H1 (cell line): ENCODE measurements around the gene RUVBL2. TPM values are rescaled to one million over a fixed set of nuclear protein-coding genes. Genes with fewer than 3 reads are reported as not detected.
A peak's percentile ranks its signal among the peaks of the same experiment; 100 is the strongest.

Source experiments
- CTCF ChIA-PET: fragments of 300-600 bp; sonication (Branson Sonifier 250); formaldehyde crosslinking; loops from one replicate; lab custom pipeline; 2021; ENCODE audit not compliant: partially characterized antibody; lab: Charles Lee
- POLR2A ChIA-PET: fragments of 300-600 bp; sonication (Branson Sonifier 250); formaldehyde crosslinking; loops from one replicate; lab custom pipeline; 2021; ENCODE audit warnings: inconsistent platforms; ENCODE audit not compliant: partially characterized antibody; lab: Charles Lee
- DNase-seq, 2 experiments: peaks; one replicate each; pipeline versions ENCODE4 v3.0.0 to v3.0.0-alpha.2; 2010 to 2022; ENCODE audit warnings: low spot score in 2 of 2, low read depth in 1 of 2, mixed read lengths in 1 of 2
- FAIRE-seq: peaks from 2 replicates; lab custom pipeline; 2011; peaks lifted over from hg19 to GRCh38; lab: Jason Lieb, UNC
- H2AFZ ChIP-seq: 2 replicates; pipeline ENCODE4 v1.8.1; 2012; ENCODE audit warnings: low read length, inconsistent platforms
- H2AK5ac ChIP-seq: 2 replicates; pipeline ENCODE4 v1.6.1; 2013; ENCODE audit warnings: low read depth, low read length
- H2BK120ac ChIP-seq: replicated peaks from 2 replicates; pipeline ENCODE3; 2013; ENCODE audit warnings: low read depth, low read length, inconsistent platforms
- H2BK12ac ChIP-seq: 2 replicates; pipeline ENCODE4 v1.6.1; 2013; ENCODE audit warnings: low read depth, low read length
- H2BK15ac ChIP-seq: 2 replicates; pipeline ENCODE4 v1.6.1; 2013; ENCODE audit warnings: low read length
- H2BK20ac ChIP-seq: 2 replicates; pipeline ENCODE4 v1.6.1; 2013; ENCODE audit warnings: low read length
- H2BK5ac ChIP-seq: 2 replicates; pipeline ENCODE4 v1.6.1; 2013; ENCODE audit warnings: low read depth, low read length
- H3K14ac ChIP-seq: 2 replicates; pipeline ENCODE4 v1.6.1; 2013; ENCODE audit warnings: inconsistent platforms; ENCODE audit not compliant: insufficient read length
- H3K18ac ChIP-seq: 2 replicates; pipeline ENCODE4 v1.6.1; 2013; ENCODE audit warnings: low read length; ENCODE audit errors: extremely low read depth
- H3K23ac ChIP-seq: 2 replicates; pipeline ENCODE4 v1.6.1; 2013; ENCODE audit warnings: inconsistent platforms; ENCODE audit not compliant: insufficient read length
- H3K23me2 ChIP-seq: 2 replicates; pipeline ENCODE4 v1.6.1; 2013; ENCODE audit warnings: low read depth, low read length
- H3K27ac ChIP-seq: 2 replicates; pipeline ENCODE4 v1.6.1; 2011; ENCODE audit warnings: low read depth, low read length, inconsistent platforms
- H3K27me3 ChIP-seq, 4 experiments: replicated peaks in 1 of 4; 1 replicate in 1 of 4; 2 replicates in 3 of 4; pipeline versions ENCODE4 v1.6.1 to v1.8.1; 2011 to 2013; ENCODE audit warnings: low read length in 3 of 4, mild to moderate bottlenecking in 3 of 4, inconsistent platforms in 2 of 4, mixed read lengths in 2 of 4, moderate library complexity in 1 of 4; ENCODE audit not compliant: control insufficient read depth in 3 of 4, insufficient read depth in 3 of 4; ENCODE audit errors: extremely low read depth in 1 of 4
- H3K36me3 ChIP-seq, 4 experiments: 2 replicates each; pipeline versions ENCODE4 v1.6.1 to v1.8.1; 2011 to 2013; ENCODE audit warnings: mild to moderate bottlenecking in 4 of 4, low read length in 3 of 4, moderate library complexity in 2 of 4, control low read depth in 1 of 4, inconsistent platforms in 1 of 4; ENCODE audit not compliant: insufficient read depth in 4 of 4, control insufficient read depth in 2 of 4
- H3K4ac ChIP-seq: replicated peaks from 2 replicates; pipeline ENCODE3; 2013; ENCODE audit warnings: low read length, low read depth, mixed read lengths, inconsistent platforms; ENCODE audit not compliant: insufficient read length
- H3K4me1 ChIP-seq, 4 experiments: replicated peaks in 1 of 4; 1 replicate in 1 of 4; 2 replicates in 3 of 4; pipeline versions ENCODE4 v1.6.1 to v1.8.1; 2011 to 2013; ENCODE audit warnings: low read length in 3 of 4, inconsistent platforms in 2 of 4, mixed read lengths in 1 of 4; ENCODE audit not compliant: insufficient read depth in 4 of 4, control insufficient read depth in 3 of 4
- H3K4me2 ChIP-seq, 2 experiments: 2 replicates each; pipeline versions ENCODE4 v1.6.1 to v1.8.1; 2011 to 2013; ENCODE audit warnings: low read depth in 2 of 2, low read length in 2 of 2, control low read depth in 1 of 2, inconsistent platforms in 1 of 2, mild to moderate bottlenecking in 1 of 2; ENCODE audit not compliant: insufficient read depth in 1 of 2
- H3K4me3 ChIP-seq, 4 experiments: fragments of 200-600, 300-600 bp in 1 of 4; sonication (generic), shearing (Covaris generic), sonication (Bioruptor Twin) in 1 of 4; 2 replicates each; pipeline versions ENCODE4 v1.5.1 to v1.8.1; 2011 to 2016; ENCODE audit warnings: low read length in 4 of 4, low read depth in 3 of 4, control low read depth in 2 of 4, inconsistent platforms in 2 of 4, mild to moderate bottlenecking in 2 of 4, mixed read lengths in 1 of 4, moderate library complexity in 1 of 4; ENCODE audit not compliant: insufficient read depth in 2 of 4; ENCODE audit errors: extremely low read depth in 1 of 4
- H3K56ac ChIP-seq: replicated peaks from 2 replicates; pipeline ENCODE3; 2013; ENCODE audit warnings: low read depth, mild to moderate bottlenecking, mixed read lengths, low read length, inconsistent platforms; ENCODE audit not compliant: insufficient read length
- H3K79me1 ChIP-seq: 2 replicates; pipeline ENCODE4 v1.6.1; 2013; ENCODE audit warnings: low read depth, low read length, control low read depth
- H3K79me2 ChIP-seq, 2 experiments: 2 replicates each; pipeline versions ENCODE4 v1.6.1 to v1.8.1; 2012 to 2013; ENCODE audit warnings: low read length in 2 of 2, mild to moderate bottlenecking in 2 of 2, inconsistent platforms in 1 of 2; ENCODE audit not compliant: insufficient read depth in 2 of 2, control insufficient read depth in 1 of 2
- H3K9ac ChIP-seq, 4 experiments: replicated peaks in 1 of 4; 1 replicate in 1 of 4; 2 replicates in 3 of 4; pipeline versions ENCODE4 v1.6.1 to v1.8.1; 2011 to 2013; ENCODE audit warnings: low read depth in 3 of 4, low read length in 3 of 4, control low read depth in 2 of 4, mild to moderate bottlenecking in 2 of 4, moderate library complexity in 2 of 4, inconsistent platforms in 1 of 4; ENCODE audit errors: extremely low read depth in 1 of 4
- H3K9me3 ChIP-seq, 2 experiments: 2 replicates each; pipeline versions ENCODE4 v1.6.1 to v1.8.1; 2012 to 2013; ENCODE audit warnings: mild to moderate bottlenecking in 2 of 2, moderate library complexity in 2 of 2, control low read depth in 1 of 2, inconsistent platforms in 1 of 2, low read depth in 1 of 2, low read length in 1 of 2, mixed read lengths in 1 of 2; ENCODE audit not compliant: insufficient read depth in 2 of 2
- H4K20me1 ChIP-seq, 2 experiments: replicated peaks in 1 of 2; 2 replicates each; pipeline versions ENCODE3 to v1.8.1; 2011 to 2013; ENCODE audit warnings: inconsistent platforms in 2 of 2, low read length in 2 of 2, mild to moderate bottlenecking in 1 of 2; ENCODE audit not compliant: insufficient read depth in 2 of 2, control insufficient read depth in 1 of 2
- H4K5ac ChIP-seq: 2 replicates; pipeline ENCODE4 v1.6.1; 2013; ENCODE audit warnings: low read length, low read depth, mixed read lengths, inconsistent platforms; ENCODE audit not compliant: insufficient read length
- H4K8ac ChIP-seq: 2 replicates; pipeline ENCODE4 v1.8.0; 2013; ENCODE audit warnings: mild to moderate bottlenecking, moderate library complexity, low read length, inconsistent platforms; ENCODE audit not compliant: insufficient read depth; ENCODE audit errors: extremely low read depth
- H4K91ac ChIP-seq: replicated peaks from 2 replicates; pipeline ENCODE3; 2013; ENCODE audit warnings: low read length, mixed read lengths, inconsistent platforms; ENCODE audit not compliant: insufficient read length
- EZH2 ChIP-seq: fragments of 200-600 bp; sonication (generic); IDR thresholded peaks from 2 replicates; pipeline ENCODE4 v1.7.1; 2012; ENCODE audit warnings: low read depth, mild to moderate bottlenecking, moderate library complexity, low read length, inconsistent platforms; ENCODE audit not compliant: severe bottlenecking
- WGBS, 2 experiments: shearing (Covaris generic) in 1 of 2; methylation state at CpG; one replicate each; pipeline versions ENCODE4 v1.1.6 to v1.1.7; 2013 to 2015; ENCODE audit warnings: low lambda C conversion rate in 2 of 2, mixed read lengths in 2 of 2, inconsistent platforms in 1 of 2, low coverage in 1 of 2, missing lambda C conversion rate in 1 of 2; ENCODE audit not compliant: insufficient replicate concordance in 2 of 2, insufficient coverage in 1 of 2, insufficient read length in 1 of 2; ENCODE audit errors: extremely low coverage in 1 of 2, missing lambda C conversion rate in 1 of 2; 5-methylcytosine and 5-hydroxymethylcytosine counted together
- polyA plus RNA-seq, 7 experiments: library from polyadenylated mRNA; depleted of rRNA in 3 of 7; stranded (reverse) in 5 of 7; unstranded in 2 of 7; fragments of >200 nt in 5 of 7; fragments of 200-250 nt in 2 of 7; gene quantifications; 1 replicate in 5 of 7; 2 replicates in 1 of 7; 4 replicates in 1 of 7; pipeline versions ENCODE4 v1.2.1 to v1.2.3, GENCODE V29; 2011 to 2013; ENCODE audit warnings: missing spikeins in 2 of 7, mixed read lengths in 2 of 7
- total RNA-seq: library from RNA; stranded (reverse); fragmentation: NEBNext Ultra II Directional; extraction: Animal tissue kit (Norgen Biotek cat#: 25700); gene quantifications from 2 replicates; pipeline ENCODE4 v1.2.1, GENCODE V29; 2021
- TF ChIP-seq, protein P1 (sequence below), 3 experiments: IDR thresholded peaks; 1 replicate in 2 of 3; 2 replicates in 1 of 3; pipeline versions ENCODE4 v1.5.1 to v1.6.1; 2011; ENCODE audit warnings: low read length in 3 of 3, mild to moderate bottlenecking in 3 of 3, inconsistent platforms in 2 of 3, low read depth in 1 of 3, moderate library complexity in 1 of 3; ENCODE audit not compliant: insufficient read depth in 1 of 3; ENCODE audit errors: control extremely low read depth in 1 of 3

RUVBL2 gene
- total and polyA plus RNA-seq, 2 of the 8 experiments (the other 6 are each of a cell fraction or from before 2014, with no cell fraction given) = 152 to 247 TPM

DNA sequence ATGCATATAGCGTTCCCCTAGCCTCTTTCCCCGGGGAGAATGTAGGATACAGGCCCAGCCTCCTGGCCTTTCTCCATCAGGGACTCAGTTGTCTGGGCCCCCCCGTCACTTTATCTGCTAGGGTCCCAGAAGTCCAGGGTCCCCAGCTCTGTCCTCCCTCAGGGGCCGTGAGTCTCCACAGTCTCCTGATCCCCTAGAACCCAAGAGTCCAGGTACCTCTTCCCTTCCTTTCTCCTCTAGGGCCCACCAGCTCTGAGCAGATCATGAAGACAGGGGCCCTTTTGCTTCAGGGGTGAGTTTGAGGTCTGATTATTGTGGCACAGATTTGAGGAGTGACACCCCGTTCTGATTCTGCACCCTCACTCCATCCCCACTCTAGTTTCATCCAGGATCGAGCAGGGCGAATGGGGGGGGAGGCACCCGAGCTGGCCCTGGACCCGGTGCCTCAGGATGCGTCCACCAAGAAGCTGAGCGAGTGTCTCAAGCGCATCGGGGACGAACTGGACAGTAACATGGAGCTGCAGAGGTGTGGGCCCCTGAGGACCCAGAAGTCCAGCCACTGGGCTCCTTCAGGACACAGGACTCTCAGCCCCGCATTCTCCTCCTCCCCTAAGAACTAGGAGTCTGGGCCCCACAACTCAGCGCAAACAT, 38.3 kb upstream of the RUVBL2 start:
- CTCF ChIA-PET = interaction anchor here (1.0 kb wide), 2 partner anchors 9 to 15 kb away, joined by 3 read pairs; no protein-coding TSS in a partner anchor
- no peak overlapping the region for H2BK15ac ChIP-seq
- 0 out of 2 replicates have a peak overlapping the region, but pooled peaks have one; percentile 6 for H2BK12ac ChIP-seq
- WGBS, 2 experiments = 59% methylated on average over 15 of the region's 16 CpGs; no CpG with 5 or more reads in 1 of the 2 experiments
- peak overlapping the region; percentile 89 to 95 (median 92) for H3K9ac ChIP-seq
- H2AFZ ChIP-seq = no peak overlapping the region
- H3K23me2 ChIP-seq = no peaks in the 10 kb centered on the region; the same call in 1 of the 2 replicates
- no peak for DNase-seq
- peak overlapping the region; percentile 84 for H4K8ac ChIP-seq
- TF ChIP-seq, protein P1, sequence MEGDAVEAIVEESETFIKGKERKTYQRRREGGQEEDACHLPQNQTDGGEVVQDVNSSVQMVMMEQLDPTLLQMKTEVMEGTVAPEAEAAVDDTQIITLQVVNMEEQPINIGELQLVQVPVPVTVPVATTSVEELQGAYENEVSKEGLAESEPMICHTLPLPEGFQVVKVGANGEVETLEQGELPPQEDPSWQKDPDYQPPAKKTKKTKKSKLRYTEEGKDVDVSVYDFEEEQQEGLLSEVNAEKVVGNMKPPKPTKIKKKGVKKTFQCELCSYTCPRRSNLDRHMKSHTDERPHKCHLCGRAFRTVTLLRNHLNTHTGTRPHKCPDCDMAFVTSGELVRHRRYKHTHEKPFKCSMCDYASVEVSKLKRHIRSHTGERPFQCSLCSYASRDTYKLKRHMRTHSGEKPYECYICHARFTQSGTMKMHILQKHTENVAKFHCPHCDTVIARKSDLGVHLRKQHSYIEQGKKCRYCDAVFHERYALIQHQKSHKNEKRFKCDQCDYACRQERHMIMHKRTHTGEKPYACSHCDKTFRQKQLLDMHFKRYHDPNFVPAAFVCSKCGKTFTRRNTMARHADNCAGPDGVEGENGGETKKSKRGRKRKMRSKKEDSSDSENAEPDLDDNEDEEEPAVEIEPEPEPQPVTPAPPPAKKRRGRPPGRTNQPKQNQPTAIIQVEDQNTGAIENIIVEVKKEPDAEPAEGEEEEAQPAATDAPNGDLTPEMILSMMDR (IDR thresholded peaks at IDR 0.05; ENCODE audit: control extremely low read depth in 1 of 3, insufficient read depth in 1 of 3, low read depth in 1 of 3, low read length in 3 of 3) = 0 out of 4 replicates have a peak, but pooled peaks of 1 of the 3 experiments have one; percentile 9
- no peak for TF ChIP-seq EZH2
- TF ChIP-seq, all 59 proteins: peak for 1
- no peaks in the 10 kb centered on the region; a peak in 1 of 7 replicates for H3K27me3 ChIP-seq
- H2BK5ac ChIP-seq = peak overlapping the region; percentile 99
- H3K4me2 ChIP-seq = peak overlapping the region; percentile 81 to 92
- peak overlapping the region; percentile 99 for H3K18ac ChIP-seq
- H3K23ac ChIP-seq = no peak overlapping the region
- H3K14ac ChIP-seq = no peak overlapping the region
- peak overlapping the region; percentile 98 for H3K56ac ChIP-seq
- H3K4me1 ChIP-seq = peaks cover 0 to 11% (median 6%) of the 10 kb centered on the region in 4 experiments; a peak in 5 of 7 replicates
- peaks cover 4 to 15% (median 9%) of the 10 kb centered on the region in 4 experiments; a peak in 6 of 8 replicates for H3K36me3 ChIP-seq
- no peak overlapping the region for H2BK120ac ChIP-seq
- no peak overlapping the region for H2BK20ac ChIP-seq
- peak overlapping the region; percentile 10 for H3K4ac ChIP-seq
- POLR2A ChIA-PET = interaction anchor here (0.6 to 3.8 kb wide), 5 partner anchors 9 to 167 kb away, joined by 4 to 27 read pairs (median 5); partner anchors contain the start of gene FTL
- H3K79me1 ChIP-seq = no peaks in the 10 kb centered on the region; the same call in 1 of the 2 replicates
- peaks cover 0 to 19% of the 10 kb centered on the region in 2 experiments; a peak in 2 of 4 replicates for H3K79me2 ChIP-seq
- peak overlapping the region; percentile 32 for H4K91ac ChIP-seq
- H3K4me3 ChIP-seq = peak overlapping the region; percentile 75 to 93 (median 86)
- H3K9me3 ChIP-seq = no peaks in the 10 kb centered on the region
- peaks cover 2% of the 10 kb centered on the region in 2 experiments for H4K20me1 ChIP-seq
- H3K27ac ChIP-seq = peak overlapping the region; percentile 94
- no peak overlapping the region for H4K5ac ChIP-seq
- FAIRE-seq = no peak
- peak overlapping the region; percentile 60; the same call in 1 of the 2 replicates for H2AK5ac ChIP-seq
